ENCODE data around the gene ADAMTS9.

Gene ADAMTS9

DNA sequence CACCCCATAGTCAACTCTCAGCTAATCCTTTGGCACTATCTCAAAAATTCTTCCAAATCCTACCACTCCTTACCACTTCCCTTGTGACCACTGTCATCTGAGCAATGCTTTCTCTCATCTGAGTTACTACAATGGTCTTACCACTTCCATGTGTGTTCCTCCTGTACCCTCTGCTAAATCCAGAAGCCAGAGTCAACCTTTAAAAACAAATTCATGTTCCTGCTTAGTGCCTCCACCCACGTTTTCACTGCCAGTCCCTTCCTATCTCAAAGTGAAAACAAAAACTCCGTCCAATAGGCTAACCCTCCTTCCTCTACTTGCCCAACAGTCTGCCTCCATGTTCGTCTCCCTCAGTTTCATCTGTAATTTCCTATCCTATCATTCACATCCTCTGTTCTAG, 109.0 kb downstream of the ADAMTS9 start:
- FAIRE-seq, result no peak
- no peak for DNase-seq (ENCODE audit: low spot score)

DNA sequence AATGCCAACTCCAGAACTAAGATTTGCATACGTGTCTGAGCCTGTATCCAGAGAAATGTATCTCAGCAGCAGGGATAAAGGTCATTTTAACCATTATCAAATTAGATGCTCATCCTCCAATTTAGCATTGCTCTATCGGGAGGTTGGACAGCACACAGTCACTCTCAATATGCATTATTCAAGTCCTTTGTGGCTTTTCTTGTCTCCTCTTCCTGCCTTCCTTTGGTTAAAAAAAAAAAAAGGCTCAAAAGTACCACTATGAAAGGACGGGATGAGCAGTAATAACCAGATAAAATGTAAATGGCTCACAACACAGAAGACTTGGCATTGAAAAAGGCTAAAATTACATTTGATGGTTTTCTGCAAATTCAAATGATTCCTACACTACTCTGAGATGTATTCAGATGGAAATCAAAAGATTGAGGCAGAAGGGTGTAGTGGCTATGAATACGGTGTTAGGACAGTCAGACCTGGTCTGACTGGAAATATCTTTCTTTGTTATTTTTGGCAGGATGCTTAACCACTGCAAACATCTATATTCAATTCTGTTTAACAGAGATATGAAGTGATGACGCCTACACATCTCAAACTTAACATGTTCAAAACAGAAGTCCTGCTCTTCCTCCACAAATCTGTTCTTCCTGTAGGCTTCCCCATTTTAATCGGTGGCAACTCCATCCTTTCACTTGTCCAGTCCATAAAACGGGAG, 109.6 kb downstream of the ADAMTS9 start:
- FAIRE-seq, result no peak

DNA sequence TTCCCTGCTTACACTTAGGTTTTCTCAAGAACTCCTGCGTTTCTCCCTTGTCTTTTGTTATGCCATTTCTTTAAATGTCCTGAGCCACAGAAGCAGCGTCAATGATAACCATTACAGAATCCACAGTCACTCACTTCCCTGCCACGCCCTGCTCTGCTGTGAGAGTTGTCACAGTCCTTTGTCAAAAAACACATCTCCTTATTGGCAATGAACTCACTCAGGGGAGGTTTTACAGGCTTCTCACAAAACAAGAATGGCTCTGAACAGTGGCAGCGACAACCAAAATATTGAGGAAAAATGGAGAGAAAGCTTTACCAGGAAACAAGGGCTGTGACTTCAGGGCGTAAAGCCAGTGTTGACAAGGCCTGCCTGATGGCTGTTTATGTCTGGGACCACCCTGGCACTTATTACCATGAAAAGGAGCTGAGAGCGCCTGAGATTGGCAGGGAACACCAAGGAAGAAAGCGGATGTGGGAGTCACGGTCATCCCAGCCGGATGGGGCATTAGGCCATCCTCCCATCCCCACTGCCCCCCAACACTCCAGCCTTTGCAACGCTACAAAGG, 111.5 kb downstream of the ADAMTS9 start:
- DNase-seq (ENCODE audit: low spot score) (no peak), FAIRE-seq (no peak)

More for the DNA sequence above, 109.6 kb downstream of the ADAMTS9 start:
- DNase-seq (ENCODE audit: low spot score), result no peak

DNA sequence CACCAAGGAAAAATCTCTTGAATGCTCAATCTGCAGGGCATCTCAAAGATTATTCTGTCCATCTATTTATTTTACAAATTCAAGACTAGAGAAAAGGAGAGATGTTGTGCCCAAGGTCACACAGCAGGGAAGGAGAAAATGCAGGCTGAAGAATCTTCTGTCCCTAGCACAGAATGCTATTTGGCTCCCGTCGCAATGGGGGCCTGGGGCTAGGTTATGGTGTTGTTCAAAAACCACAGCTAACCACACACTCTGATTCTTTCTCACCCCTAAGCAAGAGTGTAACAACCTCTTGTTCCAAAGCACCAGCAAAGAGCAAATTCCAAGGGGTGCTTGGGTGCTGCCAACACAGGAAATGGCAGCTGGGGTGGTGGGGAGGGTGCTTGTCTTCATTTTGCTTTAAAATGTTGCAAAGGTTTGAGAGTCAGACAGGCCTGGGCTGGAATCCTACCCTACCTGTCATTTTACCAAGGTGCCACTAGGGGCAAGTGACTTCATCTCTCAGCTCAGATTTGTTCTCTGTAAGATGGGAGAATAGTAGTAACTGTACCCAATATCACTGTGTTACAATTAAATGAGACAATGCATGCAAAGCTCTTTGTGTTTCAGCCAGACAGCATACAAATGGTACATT, 112.5 kb downstream of the ADAMTS9 start:
- DNase-seq (ENCODE audit: low spot score), result peak; percentile 13

DNA sequence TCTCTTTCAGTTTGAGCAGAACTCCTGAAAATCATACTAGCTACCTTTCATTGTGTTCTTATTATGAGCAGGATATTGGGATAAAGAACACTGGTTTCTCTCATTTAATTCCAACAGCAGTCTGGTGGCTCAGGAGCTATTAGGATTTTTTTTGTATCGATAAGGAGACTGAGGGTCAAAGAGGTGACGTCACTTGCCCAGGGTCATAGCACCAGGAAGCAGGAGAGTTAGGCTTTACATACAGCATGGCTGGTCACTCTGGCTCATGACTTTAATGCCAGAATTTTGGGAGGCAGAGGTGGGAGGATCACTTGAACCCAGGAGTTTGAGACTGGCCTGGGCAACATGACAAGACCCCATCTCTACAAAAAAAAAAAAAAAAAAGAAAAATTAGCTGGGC, 113.6 kb downstream of the ADAMTS9 start:
- no peak for DNase-seq (ENCODE audit: low spot score)
- FAIRE-seq, result no peak

More for the DNA sequence above, 112.5 kb downstream of the ADAMTS9 start:
- FAIRE-seq, result no peak

DNA sequence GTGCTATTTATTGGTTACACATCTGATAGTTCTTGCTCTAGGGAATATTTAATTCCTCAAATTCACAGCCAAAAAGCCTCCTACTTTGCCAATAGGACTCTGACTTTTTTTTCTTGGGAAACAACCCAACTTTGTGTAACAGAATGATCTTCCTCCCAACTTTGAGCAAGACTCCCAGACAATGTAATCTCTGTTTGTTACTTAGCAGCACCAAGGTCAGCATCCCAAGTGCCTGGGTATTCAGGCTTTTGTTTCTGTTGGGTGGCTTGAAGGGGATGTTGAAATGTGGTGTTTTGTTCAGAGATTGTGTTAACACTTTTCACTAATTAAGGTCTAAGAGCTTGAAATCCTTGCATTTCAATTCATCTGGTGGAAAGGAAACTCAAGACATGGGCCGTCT, 115.8 kb downstream of the ADAMTS9 start:
- no peak for DNase-seq (ENCODE audit: low spot score)
- FAIRE-seq, result no peak

DNA sequence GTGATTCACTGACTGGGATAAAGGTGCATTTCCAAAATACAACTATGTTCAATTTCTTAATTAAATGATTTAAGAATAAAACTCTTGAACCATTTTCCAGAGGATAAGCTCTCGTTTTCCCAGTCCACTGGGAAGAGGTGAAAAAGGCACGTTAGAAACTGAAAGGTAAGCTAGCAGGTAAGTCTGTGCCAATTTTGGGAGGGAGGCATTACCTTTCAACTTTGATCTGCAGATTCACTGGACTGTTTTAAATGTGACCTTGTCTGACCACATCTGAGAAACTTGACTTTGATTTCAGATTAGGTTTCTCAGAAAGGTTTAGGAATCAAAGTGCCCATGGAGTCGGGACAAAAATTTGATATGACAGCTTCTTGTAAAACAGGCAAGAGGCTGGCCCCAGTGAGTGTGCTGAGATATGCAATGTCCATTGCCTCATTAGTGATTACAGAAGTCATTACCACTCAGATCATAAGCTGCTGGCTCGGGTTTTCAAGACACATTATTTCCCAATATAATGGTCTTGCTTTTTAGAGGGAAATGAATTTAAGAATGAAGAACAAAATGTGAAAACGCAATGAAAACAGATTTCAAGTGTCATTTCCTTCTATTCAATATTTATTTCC, 118.8 kb downstream of the ADAMTS9 start:
- FAIRE-seq (no peak), DNase-seq (ENCODE audit: low spot score) (no peak)

DNA sequence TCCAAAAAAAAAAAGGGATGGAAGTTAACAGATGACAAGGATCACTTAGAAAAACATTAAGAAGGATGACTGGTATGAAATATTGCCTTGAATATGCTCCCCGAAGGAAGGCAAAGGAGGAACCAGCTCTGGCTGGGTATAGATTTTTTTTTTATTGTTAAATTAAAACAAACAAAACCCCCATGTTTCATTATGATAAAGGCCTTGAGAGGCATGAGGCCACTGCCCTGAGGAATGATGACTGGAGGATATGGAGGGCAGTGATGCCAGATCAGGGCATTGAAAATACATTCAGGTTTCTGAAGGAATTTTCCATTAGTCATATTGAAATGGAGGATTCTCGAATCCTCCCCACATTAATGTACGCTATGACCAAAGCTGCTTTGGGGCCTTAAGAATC, 120.9 kb downstream of the ADAMTS9 start:
- DNase-seq (ENCODE audit: low spot score) (no peak), FAIRE-seq (no peak)

DNA sequence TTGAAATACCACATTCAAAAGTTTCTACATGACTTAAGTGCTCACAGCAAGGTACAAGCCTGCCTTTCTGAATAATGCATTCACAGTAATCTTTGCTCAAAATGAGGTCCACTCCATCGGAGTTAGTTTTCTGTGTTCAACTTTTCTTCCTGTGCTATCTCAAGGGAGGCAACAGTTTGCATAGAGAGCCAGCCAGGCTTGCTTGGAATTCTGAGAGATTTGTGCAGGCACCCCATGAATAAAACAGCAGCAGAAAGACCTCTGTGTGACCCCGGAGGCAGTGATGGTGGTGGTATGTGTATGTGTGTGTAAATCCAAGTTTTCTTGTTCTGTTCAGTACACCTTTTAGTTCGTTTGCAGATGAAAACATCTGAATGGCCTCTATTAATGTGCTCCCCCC, 124.0 kb downstream of the ADAMTS9 start:
- no peak for DNase-seq (ENCODE audit: low spot score)
- FAIRE-seq, result no peak

DNA sequence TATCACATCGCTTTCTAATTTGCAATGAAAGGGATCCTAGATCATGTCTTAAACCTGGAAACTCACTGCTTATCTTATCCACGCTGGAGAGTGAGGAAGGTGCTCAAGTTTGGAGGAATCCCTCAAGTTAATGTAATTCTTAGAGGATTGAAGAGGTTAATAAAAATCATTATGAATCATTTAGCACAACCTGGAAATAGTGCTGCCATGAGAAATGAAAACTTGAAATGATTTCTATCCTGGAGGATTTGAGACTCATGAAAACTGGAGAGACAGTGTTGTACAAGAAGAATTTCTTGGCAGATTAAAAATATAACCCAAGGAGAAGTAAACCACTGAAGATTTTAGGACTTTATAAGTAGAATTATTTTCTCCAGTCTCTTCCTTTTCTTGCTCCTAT, 125.9 kb downstream of the ADAMTS9 start:
- no peak for FAIRE-seq
- DNase-seq (ENCODE audit: low spot score), result no peak

DNA sequence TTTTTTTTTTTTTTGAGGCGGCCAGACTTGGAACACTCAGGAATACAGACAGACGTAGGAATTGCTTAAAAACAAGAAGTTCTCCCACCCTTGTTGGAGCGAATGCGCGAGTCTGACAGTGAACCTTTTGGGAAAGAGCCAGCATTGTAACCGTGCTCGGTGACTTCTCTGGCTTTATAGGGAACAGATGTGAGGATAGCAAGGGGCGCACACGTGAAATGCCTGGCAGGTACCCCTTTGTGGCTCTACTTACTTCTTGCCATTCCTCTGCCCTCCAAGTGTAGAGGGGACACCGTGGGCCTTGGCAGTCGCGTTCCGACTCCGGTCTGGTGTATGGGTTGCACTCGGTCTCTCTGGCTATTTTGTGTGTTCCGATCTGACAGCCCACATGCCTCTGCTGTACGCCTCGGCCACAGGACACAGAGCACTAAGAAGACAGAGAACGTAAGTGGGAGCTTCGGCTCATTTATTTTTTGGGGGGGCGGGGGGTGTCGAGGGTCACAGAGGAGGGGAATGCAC, 126.4 kb downstream of the ADAMTS9 start:
- DNase-seq (ENCODE audit: low spot score), result no peak
- no peak for FAIRE-seq

DNA sequence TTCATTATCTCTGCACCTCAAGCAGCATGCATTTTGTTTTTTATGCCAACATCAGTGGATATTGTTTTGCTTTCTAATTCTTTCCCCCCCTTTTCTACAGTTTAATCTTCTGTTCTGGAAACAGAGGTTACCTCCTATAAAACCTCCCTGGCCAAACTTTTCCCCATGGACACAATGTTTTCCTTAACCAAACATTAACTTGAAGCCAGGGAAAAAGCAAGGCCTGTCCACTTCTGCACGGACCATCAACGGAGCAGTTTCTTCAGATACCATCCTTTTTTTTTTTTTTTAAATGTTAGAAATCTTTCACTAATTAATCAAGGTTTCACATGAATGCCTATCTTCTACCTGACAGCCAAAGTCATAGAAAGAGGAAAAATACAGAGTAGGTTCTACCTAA, 127.0 kb downstream of the ADAMTS9 start:
- no peak for DNase-seq (ENCODE audit: low spot score)

DNA sequence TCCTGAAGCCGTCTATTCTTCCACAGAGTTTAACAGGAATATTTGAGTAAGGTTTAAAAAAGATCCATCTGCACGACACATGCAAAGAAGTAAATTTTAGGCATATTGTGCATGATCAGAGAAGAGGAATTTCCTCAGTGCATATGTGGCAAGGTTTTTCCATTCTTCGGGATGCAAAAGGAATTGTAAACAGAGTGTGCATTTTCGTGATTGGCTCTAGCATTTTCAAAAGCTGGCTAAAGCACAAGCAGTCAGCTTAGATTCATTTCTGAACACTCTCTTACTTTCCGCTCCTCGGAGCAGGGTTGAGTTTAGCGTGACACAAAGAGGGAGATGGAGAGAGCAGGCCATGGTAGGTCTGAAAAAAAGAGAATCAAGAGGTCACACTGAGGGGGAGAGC, 128.2 kb downstream of the ADAMTS9 start:
- FAIRE-seq, result no peak
- DNase-seq (ENCODE audit: low spot score), result no peak

More for the DNA sequence above, 127.0 kb downstream of the ADAMTS9 start:
- FAIRE-seq, result no peak

DNA sequence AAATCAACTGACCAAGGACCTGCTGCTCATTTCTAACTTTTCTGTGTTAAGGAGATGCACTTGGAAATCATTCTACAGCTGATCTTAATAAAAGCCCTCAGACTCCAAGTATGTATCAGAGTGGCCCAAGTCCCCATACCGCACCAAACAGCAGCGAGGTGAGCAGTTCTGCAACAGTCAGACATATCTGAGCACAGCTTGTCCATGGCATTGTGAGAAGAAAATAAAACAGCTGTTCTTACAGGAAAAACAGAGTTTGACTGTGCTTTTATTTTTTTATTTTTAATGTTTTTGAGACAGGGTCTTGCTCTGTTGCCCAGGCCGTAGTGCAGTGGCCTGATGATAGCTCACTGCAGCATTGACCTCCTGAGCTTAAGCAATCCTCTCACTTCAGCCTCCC, 131.8 kb downstream of the ADAMTS9 start:
- DNase-seq (ENCODE audit: low spot score) (no peak), FAIRE-seq (no peak)

DNA sequence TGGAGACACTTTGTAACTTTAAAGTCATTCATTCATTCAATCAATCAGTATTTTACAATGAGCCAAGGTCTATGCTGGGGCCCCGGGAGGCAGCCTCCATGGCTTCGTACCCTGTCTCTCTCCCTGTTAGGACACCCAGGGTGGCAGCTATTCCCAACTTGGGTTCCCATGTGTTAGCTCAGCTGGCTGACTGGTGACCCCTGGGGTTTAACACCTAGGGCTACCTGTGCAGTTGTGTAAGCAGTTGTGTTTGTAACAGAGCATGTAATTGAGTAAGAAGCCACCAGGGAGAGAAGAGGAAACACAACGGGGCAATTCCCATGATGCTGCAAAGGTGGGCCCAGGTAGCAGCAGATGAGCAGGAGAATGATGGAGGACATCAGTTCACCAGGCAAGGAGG, 132.4 kb downstream of the ADAMTS9 start:
- no peak for DNase-seq (ENCODE audit: low spot score)
- FAIRE-seq, result no peak

DNA sequence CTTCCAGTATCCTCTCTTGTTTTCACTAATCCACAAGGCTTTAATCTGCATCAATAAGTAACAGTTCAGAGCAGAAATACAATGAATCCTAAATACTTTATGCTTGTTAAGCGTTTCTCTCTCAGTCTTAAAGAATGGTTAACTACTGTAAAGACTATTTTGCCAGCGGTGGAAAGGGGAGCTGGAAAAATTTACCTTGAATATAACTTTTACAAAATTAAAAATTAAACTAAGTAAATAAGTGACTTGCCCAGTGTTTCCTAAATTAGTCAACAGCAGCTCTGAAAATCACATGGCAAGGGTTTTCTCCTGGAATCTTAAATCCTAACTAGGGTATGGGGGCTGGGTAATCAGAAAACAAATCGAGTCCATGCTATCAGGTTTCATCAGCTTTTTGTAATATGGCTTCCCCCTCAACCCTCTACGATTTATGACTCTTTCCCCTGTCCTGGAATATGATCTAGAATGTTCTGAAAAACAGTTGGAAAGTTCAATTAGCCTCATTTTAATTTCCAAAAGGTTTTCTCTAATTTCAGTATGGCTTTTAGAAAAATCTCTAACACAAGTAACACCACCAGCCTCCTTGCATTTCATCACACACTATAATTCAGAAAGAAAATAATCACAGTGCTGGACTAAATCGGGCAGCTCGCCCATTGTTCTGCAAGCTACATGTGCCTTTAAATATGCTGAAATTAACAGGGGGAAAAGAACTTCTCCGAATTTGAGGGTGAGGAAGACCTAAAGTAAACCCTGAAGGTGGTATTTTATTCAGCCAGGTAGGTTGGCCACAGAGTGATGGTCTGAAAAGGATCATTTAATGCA, 133.5 kb downstream of the ADAMTS9 start:
- no peak for DNase-seq (ENCODE audit: low spot score)
- no peak for FAIRE-seq

DNA sequence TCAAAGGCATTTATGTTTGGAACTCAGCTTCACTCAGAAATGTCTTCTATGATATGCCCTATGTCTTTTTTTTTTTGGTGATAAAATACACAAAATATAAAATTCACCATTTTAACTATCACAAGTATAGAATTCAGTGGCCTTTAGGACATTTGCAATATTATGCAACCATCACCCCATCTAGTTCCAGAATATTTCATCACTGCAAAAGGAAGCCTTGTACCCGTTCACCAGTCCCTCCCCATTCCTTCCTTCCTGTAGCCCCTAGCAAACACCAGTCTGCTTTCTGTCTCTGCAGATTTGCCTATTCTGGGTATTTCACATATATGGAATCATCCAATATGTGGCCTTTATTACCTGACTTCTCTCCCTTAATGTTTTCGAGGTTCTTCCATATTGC, 134.8 kb downstream of the ADAMTS9 start:
- FAIRE-seq (no peak), DNase-seq (ENCODE audit: low spot score) (no peak)

DNA sequence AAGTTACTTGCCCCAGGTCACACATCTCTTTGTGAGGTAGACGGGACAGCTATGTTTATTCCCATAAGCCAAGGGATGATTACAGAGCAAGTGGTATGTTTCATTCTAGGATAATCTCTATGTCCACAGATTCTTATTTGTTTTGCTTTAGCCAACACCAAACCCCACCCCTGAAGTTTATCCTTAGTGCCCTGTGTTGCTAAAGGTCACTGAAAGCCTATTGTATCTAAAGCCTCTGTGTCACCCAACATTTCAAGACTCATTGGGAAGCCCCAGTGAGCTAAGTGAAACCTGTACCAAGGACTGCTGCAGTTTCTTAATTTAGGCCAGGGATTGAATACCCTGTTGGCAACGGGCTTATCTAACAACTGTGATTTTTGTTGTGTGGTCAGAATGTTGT, 135.6 kb downstream of the ADAMTS9 start:
- FAIRE-seq (no peak), DNase-seq (ENCODE audit: low spot score) (no peak)

DNA sequence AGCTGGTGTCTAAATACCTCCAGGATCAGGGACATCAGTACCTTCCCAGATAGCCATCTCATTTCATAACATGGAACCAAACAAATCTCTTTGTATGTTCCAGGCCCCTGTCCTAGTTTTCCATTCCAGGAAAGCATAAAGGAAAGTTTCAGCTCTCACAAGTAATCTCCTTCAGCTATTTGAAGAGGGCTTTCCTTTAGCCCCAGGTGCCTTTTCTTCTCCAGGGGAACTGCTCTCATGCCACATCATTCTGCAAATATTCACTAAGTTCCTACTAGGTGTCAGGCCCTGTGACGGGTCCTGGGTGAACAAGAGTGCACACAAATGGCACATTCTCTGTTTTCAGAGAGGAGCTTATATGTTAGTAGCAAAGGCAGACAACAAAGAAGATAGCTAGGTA, 136.1 kb downstream of the ADAMTS9 start:
- no peak for FAIRE-seq
- no peak for DNase-seq (ENCODE audit: low spot score)

DNA sequence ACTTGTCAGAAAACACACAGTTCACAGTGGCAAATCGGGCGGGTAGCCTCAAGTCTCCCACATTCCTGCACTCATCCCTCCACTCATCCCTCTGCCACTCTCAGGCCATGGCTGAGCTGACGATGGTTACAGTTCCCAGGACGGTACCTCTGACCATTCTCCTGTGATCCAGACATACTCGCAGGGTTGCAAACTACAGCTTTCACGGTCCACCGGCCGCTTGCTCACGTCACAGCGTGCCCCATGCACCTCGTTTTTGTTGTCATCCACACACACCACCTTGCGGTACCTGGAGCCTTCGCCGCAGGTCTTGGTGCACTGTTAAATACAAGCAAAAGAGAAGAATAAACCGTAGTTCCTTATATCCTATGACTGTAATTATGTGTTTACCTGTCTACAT, 137.1 kb downstream of the ADAMTS9 start:
- DNase-seq (ENCODE audit: low spot score) (no peak), FAIRE-seq (no peak)

DNA sequence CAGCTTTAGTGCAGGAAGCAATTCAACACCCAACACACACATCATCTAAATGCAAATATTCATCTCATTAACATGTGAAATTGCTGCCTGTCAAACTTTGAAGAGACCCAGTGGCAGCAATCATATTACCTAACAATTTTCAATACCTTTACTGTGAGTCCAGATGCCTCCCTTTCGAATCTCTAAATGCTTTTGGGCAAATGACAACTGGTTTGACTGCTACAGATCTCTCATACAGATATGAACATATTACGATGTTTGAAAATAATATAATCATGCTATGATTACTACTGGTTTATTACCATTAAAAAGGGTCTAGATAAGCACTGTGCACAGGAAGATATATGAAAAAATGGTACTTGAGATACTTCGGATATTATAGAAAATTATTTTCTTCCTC, 137.9 kb downstream of the ADAMTS9 start:
- FAIRE-seq (no peak), DNase-seq (ENCODE audit: low spot score) (no peak)

Measured in RCC 7860 (cell line).